K562 (cell line): ENCODE measurements around the gene PTPN14. TPM values are rescaled to one million over a fixed set of nuclear protein-coding genes. Genes with fewer than 3 reads are reported as not detected.

Experiments used
- ATAC-seq: fragments of 200-7000 bp; cut with Tn5 transposase; 3 replicates; pipeline ENCODE4 v1.9.1; 2020; ENCODE audit warnings: moderate library complexity
- BruUV-seq: library from RNA; stranded (reverse); fragments of 400-500 nt; replicated peaks from 2 replicates; lab custom pipeline; 2021; lab: Mats Ljungman, UMichigan
- CTCF ChIA-PET: fragments of 300-600 bp; formaldehyde crosslinking; extraction: SDS; loops from one replicate; lab custom pipeline; 2021; ENCODE audit warnings: low intra/inter-chr PET ratio; lab: Yijun Ruan, JAX
- POLR2A ChIA-PET: fragments of 300-600, 350-650 bp; sonication (Branson Sonifier 250); formaldehyde crosslinking; extraction: SDS; loops from one replicate; lab custom pipeline; 2021; ENCODE audit warnings: antibody characterized with exemption, inconsistent platforms; lab: Yijun Ruan, JAX
- DNase-seq, 4 experiments: peaks; one replicate each; pipeline versions ENCODE4 v3.0.0 to v3.0.0-alpha.2; 2011 to 2018; ENCODE audit warnings: low spot score in 3 of 4, mixed read lengths in 3 of 4; ENCODE audit errors: extremely low read depth in 1 of 4
- FAIRE-seq: peaks from 2 replicates; lab custom pipeline; 2011; peaks lifted over from hg19 to GRCh38; lab: Jason Lieb, UNC
- H2AFZ ChIP-seq: 2 replicates; pipeline ENCODE4 v1.6.0; 2011; ENCODE audit warnings: low read depth, low read length, control low read depth, inconsistent platforms
- H3K27ac ChIP-seq: fragments of 200-600 bp; 3 replicates; pipeline ENCODE4 v1.8.0; 2011; ENCODE audit warnings: low read depth, mild to moderate bottlenecking, control low read depth, inconsistent platforms, low read length, moderate library complexity, mixed read lengths; ENCODE audit errors: extremely low read depth
- H3K27me3 ChIP-seq, 2 experiments: fragments of 300-600 bp in 1 of 2; 2 replicates in 1 of 2; 3 replicates in 1 of 2; pipeline versions ENCODE4 v1.6.0 to v1.8.0; 2011; ENCODE audit warnings: inconsistent platforms in 2 of 2, low read length in 2 of 2, mild to moderate bottlenecking in 1 of 2, mixed read lengths in 1 of 2, moderate library complexity in 1 of 2; ENCODE audit not compliant: control insufficient read depth in 2 of 2, insufficient read depth in 2 of 2
- H3K36me3 ChIP-seq: fragments of 300-600 bp; 3 replicates; pipeline ENCODE4 v1.8.0; 2011; ENCODE audit warnings: mild to moderate bottlenecking, low read length, inconsistent platforms; ENCODE audit not compliant: control insufficient read depth, insufficient read depth
- H3K4me1 ChIP-seq, 2 experiments: fragments of 200-600 bp in 1 of 2; replicated peaks in 1 of 2; 2 replicates in 1 of 2; 3 replicates in 1 of 2; pipeline versions ENCODE4 v1.5.1 to v1.8.0; 2011; ENCODE audit warnings: inconsistent platforms in 2 of 2, low read length in 2 of 2, mild to moderate bottlenecking in 1 of 2, mixed read lengths in 1 of 2, moderate library complexity in 1 of 2; ENCODE audit not compliant: control insufficient read depth in 2 of 2, insufficient read depth in 2 of 2
- H3K4me2 ChIP-seq: 2 replicates; pipeline ENCODE4 v1.6.1; 2011; ENCODE audit warnings: low read length, control low read depth, inconsistent platforms, mixed read lengths; ENCODE audit not compliant: insufficient read depth
- H3K4me3 ChIP-seq: fragments of 200-600 bp; sonication (generic), shearing (Covaris generic); 2 replicates; pipeline ENCODE4 v1.5.1; 2016; ENCODE audit warnings: control low read depth, inconsistent platforms
- H3K79me2 ChIP-seq: fragments of 200-600 bp; 3 replicates; pipeline ENCODE4 v1.8.0; 2011; ENCODE audit warnings: low read length, inconsistent platforms; ENCODE audit not compliant: control insufficient read depth, insufficient read depth
- H3K9ac ChIP-seq, 2 experiments: 2 replicates each; pipeline versions ENCODE4 v1.6.0 to v1.6.1; 2011; ENCODE audit warnings: low read depth in 2 of 2, low read length in 2 of 2, control low read depth in 1 of 2, inconsistent platforms in 1 of 2, mild to moderate bottlenecking in 1 of 2, mixed read lengths in 1 of 2; ENCODE audit not compliant: insufficient read depth in 1 of 2
- H3K9me1 ChIP-seq: one replicate; pipeline ENCODE4 v1.6.0; 2011; ENCODE audit warnings: inconsistent platforms, mild to moderate bottlenecking, low read length, moderate library complexity; ENCODE audit not compliant: control insufficient read depth, insufficient read depth
- H3K9me3 ChIP-seq: replicated peaks from 2 replicates; pipeline ENCODE4 v1.5.1; 2011; ENCODE audit warnings: low read depth, low read length, inconsistent platforms; ENCODE audit not compliant: control insufficient read depth, insufficient read depth
- H4K20me1 ChIP-seq: replicated peaks from 2 replicates; pipeline ENCODE4 v1.6.1; 2011; ENCODE audit warnings: low read length, inconsistent platforms, mixed read lengths; ENCODE audit not compliant: control insufficient read depth, insufficient read depth
- MCM7 ChIP-seq, 2 experiments: fragments of 450-650 bp; IDR thresholded peaks; 2 replicates each; pipeline ENCODE4 v1.6.1; 2016 to 2018
- ZNF124 ChIP-seq: sonication (generic); formaldehyde crosslinking; IDR thresholded peaks from 2 replicates; pipeline ENCODE4 v1.8.1; 2022; ENCODE audit warnings: missing genetic modification reagents
- WGBS: fragments of 100-300 bp; shearing (Covaris generic); methylation state at CpG from one replicate; pipeline ENCODE4 v1.1.6; 2016; ENCODE audit warnings: low coverage, mixed read lengths; ENCODE audit not compliant: insufficient coverage; ENCODE audit errors: missing lambda C conversion rate; 5-methylcytosine and 5-hydroxymethylcytosine counted together
- in situ Hi-C: fragments of 300-500 bp; cut with MboI; formaldehyde crosslinking; loops from 4 replicates; pipeline ENCODE4 v1.15.0; 2018; ENCODE audit warnings: inconsistent platforms, mixed read lengths
- intact Hi-C: fragments of 100-400 bp; cut with micrococcal nuclease; formaldehyde crosslinking; loops from 2 replicates; pipeline ENCODE4 v1.14.2; 2022
- polyA plus RNA-seq, 8 experiments: library from polyadenylated mRNA; depleted of rRNA in 4 of 8; stranded (reverse) in 5 of 8; unstranded in 3 of 8; fragments of >200 nt; fragmentation: Nextera tagmentation in 2 of 8; fragmentation: Illumina TruSeq in 1 of 8; extraction: Ambion mirVana in 2 of 8; extraction: Trizol in 1 of 8; gene quantifications; 2 replicates each; pipeline versions ENCODE4 v1.2.1 to v1.2.3, GENCODE V29; 2011 to 2014; ENCODE audit warnings: inconsistent platforms in 1 of 8, missing spikeins in 1 of 8
- total RNA-seq, 7 experiments: library from RNA; depleted of rRNA in 6 of 7; stranded (reverse); fragments of >200 nt in 6 of 7; fragmentation: Illumina TruSeq in 2 of 7; extraction: Trizol in 2 of 7; gene quantifications; 2 replicates each; pipeline versions ENCODE4 v1.2.1 to v1.2.3, GENCODE V29; 2011 to 2021; ENCODE audit warnings: low replicate concordance in 1 of 7
- TF ChIP-seq, protein P1 (sequence below): fragments of 250-450 bp; sonication (Bioruptor Pico); IDR thresholded peaks from 2 replicates; pipeline ENCODE4 v1.9.0; 2021; ENCODE audit warnings: mild to moderate bottlenecking, inconsistent platforms

PTPN14 gene
- total and polyA plus RNA-seq, 9 of the 15 experiments (the other 6 are each of a cell fraction or from before 2014, with no cell fraction given) = 0.01 to 0.29 (median 0.04) TPM; not detected in 6

DNA sequence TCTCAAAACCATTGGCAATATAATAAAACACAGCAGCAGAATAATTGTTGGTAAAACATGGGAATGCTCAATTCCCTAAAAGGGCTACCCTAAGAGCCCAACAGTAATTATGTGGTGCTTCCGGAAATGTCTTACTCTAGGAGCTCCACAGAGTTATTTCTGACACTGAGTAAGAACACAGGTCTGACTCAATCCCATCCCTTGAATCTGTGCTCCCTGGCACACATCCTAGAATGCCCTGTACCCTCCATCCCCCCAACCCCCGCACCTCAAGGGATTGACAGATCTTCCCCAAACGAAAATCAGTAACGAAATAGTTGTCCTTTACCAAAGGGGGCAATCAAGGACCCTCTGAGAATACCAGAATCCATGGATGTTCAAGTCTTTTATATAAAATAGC, 198.6 kb downstream of the PTPN14 start:
- no peak for TF ChIP-seq ZNF124 (CRISPR knock-in tag)
- TF ChIP-seq MCM7 (IDR thresholded peaks at IDR 0.05) = no peak
- TF ChIP-seq, protein P1, sequence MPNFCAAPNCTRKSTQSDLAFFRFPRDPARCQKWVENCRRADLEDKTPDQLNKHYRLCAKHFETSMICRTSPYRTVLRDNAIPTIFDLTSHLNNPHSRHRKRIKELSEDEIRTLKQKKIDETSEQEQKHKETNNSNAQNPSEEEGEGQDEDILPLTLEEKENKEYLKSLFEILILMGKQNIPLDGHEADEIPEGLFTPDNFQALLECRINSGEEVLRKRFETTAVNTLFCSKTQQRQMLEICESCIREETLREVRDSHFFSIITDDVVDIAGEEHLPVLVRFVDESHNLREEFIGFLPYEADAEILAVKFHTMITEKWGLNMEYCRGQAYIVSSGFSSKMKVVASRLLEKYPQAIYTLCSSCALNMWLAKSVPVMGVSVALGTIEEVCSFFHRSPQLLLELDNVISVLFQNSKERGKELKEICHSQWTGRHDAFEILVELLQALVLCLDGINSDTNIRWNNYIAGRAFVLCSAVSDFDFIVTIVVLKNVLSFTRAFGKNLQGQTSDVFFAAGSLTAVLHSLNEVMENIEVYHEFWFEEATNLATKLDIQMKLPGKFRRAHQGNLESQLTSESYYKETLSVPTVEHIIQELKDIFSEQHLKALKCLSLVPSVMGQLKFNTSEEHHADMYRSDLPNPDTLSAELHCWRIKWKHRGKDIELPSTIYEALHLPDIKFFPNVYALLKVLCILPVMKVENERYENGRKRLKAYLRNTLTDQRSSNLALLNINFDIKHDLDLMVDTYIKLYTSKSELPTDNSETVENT (CRISPR knock-in tag) = no peak
- TF ChIP-seq, all 486 proteins: peak for 0
- WGBS = 0% methylated on average over 4 of the region's 4 CpGs
- Histone ChIP-seq H3K36me3 (no peaks in the 10 kb centered on the region), H3K79me2 (no peaks in the 10 kb centered on the region), H3K4me3 (no peak overlapping the region), H4K20me1 (no peaks in the 10 kb centered on the region), H2AFZ (no peak overlapping the region), H3K27me3 (peaks cover 16 to 23% of the 10 kb centered on the region in 2 experiments; a peak in 4 of 5 replicates), H3K4me2 (no peak overlapping the region), H3K9ac (no peak overlapping the region), H3K9me1 (no peaks in the 10 kb centered on the region), H3K9me3 (no peaks in the 10 kb centered on the region), H3K4me1 (no peaks in the 10 kb centered on the region), H3K27ac (no peak overlapping the region)
- POLR2A ChIA-PET = interaction anchor here (1.0 kb wide), 1 partner anchor 18 kb away, joined by 3 read pairs; no protein-coding TSS in a partner anchor
- no peak for FAIRE-seq
- DNase-seq = no peak
- CTCF ChIA-PET = no interaction called here
- no peak for ATAC-seq
- in situ Hi-C loops (no loop called here), intact Hi-C loops (no loop called here)
- no TSS peak for BruUV-seq
